ENCODE measurements around the gene ASCL3.
"Not testable (repeated sequence)": the region's sequence is repeated elsewhere in the genome, so short reads cannot be mapped to it uniquely, and the experiment has no call there.

DNA sequence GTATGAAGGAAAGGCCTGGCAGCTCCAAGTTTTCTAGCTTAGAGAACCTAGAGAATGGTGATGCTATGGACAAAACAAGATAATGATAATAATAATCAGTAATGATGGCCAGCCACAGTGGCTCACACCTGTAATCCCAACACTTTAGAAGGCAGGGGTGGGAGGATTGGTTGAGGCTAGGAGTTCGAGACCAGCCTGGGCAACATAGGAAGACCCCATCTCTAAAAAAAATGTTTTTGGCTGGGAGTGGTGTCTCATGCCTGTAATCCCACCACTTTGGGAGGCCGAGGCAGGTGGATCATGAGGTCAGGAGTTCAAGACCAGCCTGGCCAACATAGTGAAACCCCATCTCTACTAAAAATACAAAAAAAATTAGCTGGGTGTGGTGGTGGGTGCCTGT is 7.0 kb downstream of the ASCL3 start:
- TF ChIP-seq, protein P1, sequence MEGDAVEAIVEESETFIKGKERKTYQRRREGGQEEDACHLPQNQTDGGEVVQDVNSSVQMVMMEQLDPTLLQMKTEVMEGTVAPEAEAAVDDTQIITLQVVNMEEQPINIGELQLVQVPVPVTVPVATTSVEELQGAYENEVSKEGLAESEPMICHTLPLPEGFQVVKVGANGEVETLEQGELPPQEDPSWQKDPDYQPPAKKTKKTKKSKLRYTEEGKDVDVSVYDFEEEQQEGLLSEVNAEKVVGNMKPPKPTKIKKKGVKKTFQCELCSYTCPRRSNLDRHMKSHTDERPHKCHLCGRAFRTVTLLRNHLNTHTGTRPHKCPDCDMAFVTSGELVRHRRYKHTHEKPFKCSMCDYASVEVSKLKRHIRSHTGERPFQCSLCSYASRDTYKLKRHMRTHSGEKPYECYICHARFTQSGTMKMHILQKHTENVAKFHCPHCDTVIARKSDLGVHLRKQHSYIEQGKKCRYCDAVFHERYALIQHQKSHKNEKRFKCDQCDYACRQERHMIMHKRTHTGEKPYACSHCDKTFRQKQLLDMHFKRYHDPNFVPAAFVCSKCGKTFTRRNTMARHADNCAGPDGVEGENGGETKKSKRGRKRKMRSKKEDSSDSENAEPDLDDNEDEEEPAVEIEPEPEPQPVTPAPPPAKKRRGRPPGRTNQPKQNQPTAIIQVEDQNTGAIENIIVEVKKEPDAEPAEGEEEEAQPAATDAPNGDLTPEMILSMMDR (IDR thresholded peaks at IDR 0.05), result not testable (repeated sequence)
- not testable (repeated sequence) for TF ChIP-seq ZFX (IDR thresholded peaks at IDR 0.05; ENCODE audit: borderline replicate concordance)
